ENCODE results near the gene XRCC3.

DNA sequence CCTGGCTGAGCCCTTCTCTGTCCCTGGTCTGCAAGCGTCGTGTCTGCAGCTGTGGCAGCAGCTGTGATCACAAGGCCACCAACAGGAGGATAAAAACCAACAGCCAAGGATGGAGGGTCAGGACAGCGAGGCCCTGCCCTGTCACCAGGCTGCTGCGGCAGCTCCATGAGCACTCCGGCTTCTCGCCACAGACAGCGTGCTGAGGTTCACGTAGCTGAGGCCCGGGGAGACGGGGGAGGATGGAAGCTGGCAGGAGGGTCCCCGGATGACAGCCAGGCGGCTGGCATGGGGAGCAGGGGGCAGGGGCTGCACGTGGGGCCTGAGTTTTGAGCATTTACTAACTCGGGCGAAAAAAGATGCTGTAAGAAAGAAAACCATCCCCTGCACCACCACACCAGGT, 5.4 kb downstream of the XRCC3 start:
- no peak for TF ChIP-seq MAX (IDR thresholded peaks at IDR 0.05)
- TF ChIP-seq EGR1 (IDR thresholded peaks at IDR 0.05; ENCODE audit: low read depth in 2 of 2): no peak

Data from liver (tissue), 2 donors.